Measurements from ENCODE around the gene GCKR.
"Not testable (repeated sequence)": the region's sequence is repeated elsewhere in the genome, so short reads cannot be mapped to it uniquely, and the experiment has no call there.

Gene GCKR

DNA sequence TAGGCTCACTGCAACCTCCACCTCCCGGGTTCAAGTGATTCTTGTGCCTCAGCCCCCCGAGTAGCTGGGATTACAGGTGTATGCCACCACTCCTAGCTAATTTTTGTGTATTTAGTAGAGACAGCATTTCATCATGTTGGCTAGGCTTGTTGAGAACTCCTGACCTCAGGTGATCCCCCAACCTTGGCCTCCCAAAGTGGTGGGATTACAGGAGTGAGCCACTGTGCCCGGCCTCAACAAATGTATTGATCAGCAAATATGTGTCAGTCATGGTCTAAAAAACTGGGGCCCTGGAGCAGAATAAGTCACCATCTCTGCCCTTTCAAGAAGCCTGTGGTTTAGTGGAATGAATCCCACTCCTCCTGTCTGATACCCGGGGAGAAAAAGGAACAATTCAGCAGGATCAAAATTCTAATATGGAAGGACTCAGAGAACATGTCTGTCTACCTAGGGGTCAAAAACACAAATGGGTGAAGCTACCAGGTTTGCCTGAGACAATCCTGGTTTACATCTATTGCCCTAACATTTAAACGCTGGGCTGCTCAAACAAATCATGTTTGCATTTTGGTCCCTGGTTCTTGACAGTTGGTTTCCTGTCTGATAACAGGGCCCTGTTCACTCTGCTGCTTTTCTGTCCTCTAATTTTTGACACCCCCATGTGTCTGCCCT lies 21.6 kb downstream of the GCKR start:
- DNase-seq: no peak

DNA sequence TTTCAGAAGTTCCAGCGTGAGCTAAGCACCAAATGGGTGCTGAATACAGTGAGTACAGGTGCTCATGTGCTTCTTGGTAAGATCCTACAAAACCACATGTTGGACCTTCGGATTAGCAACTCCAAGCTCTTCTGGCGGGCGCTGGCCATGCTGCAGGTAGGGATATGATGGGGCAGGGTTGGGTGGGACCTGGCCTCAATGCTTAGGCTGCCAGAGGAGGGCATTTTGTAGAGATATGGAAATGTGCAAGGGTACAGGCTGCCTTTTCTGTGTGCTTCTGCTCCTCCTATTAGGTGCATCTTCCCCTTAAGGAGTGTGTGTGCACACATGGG lies 22.1 kb downstream of the GCKR start:
- DNase-seq: no peak

DNA sequence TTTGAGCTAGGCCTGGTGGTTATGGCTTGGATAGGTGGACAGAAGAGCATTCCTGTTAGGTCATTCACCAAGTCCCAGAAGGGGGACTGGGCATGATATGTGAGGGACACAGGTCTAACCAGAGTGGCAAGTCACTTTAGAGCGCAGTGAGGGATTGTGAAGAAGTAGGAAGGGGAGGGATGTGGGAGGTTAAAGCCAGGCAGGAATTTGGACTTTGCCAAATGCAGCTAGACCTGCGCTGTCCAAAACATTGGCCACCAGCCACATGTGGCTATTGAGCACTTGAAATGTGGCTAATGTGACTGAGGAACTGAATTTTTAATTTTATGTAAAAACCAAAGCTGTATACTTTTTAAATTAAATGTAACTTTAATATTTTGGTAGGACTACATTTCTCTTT lies 23.7 kb downstream of the GCKR start:
- DNase-seq: no peak

DNA sequence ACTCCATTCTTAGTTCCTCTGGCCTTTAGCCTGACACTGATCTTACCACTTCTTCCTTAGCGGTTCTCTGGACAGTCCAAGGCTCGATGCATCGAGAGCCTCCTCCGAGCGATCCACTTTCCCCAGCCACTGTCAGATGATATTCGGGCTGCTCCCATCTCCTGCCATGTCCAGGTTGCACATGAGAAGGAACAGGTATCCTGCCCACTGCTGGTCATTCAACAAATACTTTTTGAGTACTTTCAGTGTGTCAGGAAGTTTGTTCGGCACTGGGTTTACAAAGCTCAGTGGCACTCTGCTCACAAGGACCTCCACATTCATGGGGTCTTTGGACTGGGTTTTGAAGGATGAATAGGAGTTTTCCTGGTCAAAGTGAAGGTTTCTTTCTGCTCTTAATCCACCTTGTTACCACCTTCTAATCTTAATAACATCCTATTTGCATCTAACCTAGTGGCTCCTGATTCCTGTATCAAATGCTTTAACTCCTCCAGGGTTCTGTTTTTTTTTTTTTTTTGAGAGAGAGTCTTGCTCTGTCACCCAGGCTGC lies 25.8 kb downstream of the GCKR start:
- DNase-seq: no peak

DNA sequence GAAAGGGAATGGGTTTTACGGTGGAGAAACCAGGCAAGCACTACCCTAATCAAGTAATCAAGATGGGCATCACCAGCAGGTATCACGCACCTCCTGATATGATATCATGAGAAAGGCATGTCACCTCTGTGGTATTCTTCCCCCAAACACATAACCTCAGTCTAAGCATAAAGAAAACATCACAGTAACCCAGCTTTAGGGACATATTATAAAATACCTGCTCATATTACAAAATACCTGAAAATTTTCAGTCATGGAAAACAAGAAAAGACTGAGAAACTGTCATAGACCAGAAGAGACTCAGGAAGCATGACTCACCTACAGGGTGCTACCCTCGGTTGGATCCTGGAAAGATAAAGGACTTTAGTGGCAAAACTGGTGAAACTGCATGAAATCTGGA lies 30.5 kb downstream of the GCKR start:
- no peak for DNase-seq

DNA sequence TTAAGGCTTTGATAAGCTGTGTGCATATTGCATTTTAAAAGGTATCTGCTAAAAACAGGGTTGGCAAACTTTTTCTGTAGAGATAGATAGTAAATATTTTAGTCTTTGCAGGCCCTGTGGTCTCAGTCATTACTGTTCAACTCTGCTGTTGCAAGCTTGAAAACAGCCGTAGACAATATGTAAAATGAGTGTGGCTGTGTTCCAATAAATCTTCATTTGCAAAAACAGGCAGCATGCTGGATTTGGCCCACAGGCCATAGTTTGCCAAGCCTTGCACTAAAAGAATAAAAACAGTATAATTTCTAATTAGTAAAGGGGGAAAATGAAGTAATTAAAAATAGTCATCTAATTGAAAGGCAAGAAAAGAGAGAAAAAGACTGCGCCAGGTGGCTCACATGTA lies 35.3 kb downstream of the GCKR start:
- no peak for DNase-seq

DNA sequence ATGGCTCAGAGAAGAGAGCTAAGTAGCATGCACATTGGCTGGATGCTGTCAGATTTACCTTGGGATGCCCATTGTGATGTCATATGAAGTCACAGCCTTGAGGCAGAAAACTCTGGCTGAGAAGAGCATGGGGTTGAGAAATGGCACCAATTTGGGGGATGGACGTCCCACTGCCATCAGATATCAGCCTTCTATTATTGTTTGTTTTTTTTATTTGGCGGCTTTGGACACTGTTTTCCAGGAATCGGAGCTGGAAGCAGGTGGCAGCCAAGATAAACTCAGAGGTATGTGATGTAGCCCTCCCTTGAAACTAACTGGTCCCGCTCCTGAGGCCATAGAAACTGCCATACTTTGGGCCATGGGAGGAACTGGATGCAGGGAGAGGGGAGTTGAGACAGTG lies 40.6 kb downstream of the GCKR start:
- no peak for DNase-seq

DNA sequence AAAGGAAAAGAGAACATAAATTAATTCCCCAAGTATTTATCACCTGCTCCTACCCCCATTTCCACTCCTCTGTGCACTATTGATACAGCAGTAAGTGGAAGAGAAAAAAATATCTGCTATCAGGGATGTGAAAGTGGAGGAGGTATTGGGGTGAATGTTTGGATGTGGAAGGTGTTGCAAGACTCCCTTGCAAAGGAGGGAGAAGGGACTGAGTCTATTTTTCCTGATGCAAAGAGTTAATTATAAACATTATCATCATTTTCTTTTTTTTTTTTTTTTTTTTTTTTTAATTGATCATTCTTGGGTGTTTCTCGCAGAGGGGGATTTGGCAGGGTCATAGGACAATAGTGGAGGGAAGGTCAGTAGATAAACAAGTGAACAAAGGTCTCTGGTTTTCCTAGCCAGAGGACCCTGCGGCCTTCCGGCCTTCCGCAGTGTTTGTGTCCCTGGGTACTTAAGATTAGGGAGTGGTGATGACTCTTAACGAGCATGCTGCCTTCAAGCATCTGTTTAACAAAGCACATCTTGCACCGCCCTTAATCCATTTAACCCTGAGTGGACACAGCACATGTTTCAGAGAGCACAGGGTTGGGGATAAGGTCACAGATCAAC lies 42.3 kb downstream of the GCKR start:
- not testable (repeated sequence) for DNase-seq

DNA sequence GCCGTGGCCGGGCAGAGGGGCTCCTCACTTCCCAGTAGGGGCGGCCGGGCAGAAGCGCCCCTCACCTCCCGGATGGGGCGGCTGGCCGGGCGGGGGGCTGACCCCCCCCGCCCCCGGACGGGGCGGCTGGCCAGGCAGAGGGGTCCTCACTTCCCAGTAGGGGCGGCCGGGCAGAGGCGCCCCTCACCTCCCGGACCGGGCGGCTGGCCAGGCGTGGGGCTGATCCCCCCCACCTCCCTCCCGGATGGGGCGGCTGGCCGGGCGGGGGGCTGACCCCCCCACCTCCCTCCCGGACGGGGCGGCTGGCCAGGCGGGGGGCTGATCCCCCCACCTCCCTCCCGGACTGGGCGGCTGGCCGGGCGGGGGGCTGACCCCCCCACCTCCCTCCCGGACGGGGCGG lies 43.0 kb downstream of the GCKR start:
- DNase-seq: not testable (repeated sequence)

DNA sequence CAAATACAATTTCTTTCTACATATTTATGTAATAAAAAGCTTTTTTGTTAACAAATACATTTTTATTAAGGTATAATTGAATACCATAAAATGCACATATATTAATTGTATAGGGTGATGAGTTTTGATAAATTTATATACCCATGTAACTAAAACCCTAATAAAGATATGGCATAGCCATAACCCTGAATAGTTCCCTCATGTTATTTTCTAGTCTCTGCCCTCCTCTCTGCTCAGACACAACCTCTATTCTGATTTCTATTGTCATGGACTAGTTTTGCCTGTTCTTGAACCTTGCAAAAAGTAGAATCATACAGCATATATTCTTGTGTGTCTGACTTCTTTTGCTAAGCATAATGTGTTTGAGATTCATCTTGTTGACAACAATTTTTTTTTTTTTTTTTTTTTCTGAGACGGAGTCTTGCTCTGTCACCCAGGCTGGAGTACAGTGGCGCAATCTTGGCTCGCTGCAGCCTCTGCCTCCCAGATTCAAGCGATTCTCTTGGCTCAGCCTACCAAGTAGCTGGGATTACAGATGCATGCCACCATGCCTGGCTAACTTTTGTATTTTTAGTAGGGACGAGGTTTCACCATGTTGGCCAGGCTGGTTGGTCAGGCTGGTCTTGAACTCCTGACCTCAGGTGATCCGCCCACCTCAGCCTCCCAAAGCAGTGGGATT lies 47.6 kb downstream of the GCKR start:
- no peak for DNase-seq

DNA sequence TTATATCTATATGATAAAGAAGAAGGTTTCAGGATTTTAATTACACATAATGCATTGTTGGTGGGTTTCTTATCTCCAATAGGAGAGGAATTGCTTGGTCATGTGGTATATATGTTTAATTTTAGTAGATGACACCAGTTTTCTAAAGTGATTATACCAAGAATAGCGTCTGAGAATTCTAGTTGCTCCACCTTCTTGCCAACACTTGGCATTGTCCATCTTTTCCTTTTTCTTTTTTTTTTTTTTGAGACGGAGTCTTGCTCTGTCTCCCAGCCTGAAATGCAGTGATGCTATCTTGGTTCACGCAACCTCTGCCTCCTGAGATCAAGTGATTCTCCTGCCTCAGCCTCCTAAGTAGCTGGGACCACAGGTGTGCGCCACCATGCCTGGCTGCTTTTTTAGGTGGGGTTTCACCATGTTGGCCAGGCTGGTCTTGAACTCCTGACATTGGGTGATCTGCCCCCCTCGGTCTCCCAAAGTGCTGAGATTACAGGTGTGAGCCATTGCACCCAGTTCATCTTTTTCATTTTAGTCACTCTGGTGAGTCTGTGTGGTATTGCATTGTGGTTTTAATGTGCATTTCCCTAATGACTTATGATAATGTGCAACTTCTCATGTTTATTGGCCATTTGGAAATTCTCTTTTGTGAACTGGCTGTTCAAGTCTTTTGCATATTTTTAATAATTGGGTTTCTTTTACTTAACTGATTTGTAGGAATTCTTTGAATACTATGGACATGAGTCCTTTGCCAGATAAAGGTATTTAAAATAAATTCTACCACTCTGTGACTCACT lies 48.9 kb downstream of the GCKR start:
- DNase-seq: no peak

DNA sequence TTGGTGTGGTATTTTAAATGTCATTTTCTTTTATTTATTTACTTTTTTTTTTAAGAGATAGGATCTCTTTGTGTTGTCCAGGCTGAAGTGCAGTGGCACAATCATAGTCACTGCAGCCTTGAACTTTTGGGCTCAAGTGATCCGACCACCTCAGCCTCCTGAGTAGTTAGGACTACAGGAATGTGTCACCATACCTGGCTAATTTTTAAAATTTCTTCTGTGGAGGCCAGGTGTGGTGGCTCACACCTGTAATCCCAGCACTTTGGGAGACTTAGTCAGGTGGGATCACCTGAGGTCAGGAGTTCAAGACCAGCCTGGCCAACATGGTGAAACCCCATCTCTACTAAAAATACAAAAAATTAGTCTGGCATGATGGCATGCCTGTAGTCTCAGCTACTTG lies 52.7 kb downstream of the GCKR start:
- no peak for DNase-seq

DNA sequence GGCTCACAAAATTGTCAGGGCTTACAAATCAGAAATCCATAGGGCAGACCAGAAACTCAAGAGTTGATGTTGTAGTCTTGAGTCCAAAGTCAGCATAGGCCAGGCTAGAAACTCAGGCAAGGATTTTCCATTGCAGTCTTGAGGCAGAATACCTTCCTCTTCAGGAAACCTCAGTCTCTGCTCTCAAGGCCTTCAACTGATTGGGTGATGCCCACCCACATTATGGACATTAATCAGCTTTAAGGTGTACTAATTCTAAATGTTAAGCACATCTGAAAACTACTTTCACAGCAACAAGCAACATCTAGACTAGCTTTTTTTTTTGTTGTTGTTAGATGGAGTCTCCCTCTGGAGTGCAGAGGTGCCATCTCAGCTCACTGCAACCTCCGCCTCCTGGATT lies 54.9 kb downstream of the GCKR start:
- DNase-seq: no peak

DNA sequence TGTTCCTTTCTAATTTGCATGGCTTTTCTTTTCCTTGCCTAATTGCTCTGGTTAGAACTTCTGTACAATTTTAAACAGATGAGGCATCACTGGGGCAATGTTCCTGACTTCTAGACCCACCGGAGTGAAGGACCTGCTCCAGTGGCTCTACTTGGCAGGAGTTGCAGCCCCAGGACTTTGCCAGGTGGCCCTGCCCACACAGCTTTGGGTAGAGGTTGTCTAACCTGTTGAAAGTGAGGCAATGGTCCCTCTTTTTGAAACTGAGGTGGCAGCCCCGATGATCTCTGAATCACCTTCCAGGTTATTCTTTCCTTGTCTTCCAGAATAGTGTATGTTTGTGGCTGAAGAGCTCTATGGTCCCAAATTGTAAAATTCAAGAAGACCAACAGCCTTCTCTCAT lies 56.3 kb downstream of the GCKR start:
- DNase-seq: no peak

DNA sequence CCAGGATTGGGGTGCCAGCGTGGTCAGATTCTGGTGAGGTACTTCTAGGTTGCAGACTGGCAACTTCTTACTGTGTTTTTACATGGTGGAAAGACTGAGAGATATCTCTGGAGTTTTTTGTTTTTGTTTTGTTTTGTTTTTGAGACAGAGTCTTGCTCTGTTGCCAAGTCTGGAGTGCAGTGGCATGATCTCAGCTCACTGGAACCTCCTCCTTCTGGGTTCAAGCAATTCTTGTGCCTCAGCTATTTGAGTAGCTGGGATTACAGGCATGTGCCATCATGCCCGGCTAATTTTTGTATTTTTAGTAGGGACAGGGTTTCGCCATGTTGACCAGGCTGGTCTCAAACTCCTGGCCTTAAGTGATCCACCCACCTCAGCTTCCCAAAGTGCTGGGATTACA lies 57.8 kb downstream of the GCKR start:
- not testable (repeated sequence) for DNase-seq

DNA sequence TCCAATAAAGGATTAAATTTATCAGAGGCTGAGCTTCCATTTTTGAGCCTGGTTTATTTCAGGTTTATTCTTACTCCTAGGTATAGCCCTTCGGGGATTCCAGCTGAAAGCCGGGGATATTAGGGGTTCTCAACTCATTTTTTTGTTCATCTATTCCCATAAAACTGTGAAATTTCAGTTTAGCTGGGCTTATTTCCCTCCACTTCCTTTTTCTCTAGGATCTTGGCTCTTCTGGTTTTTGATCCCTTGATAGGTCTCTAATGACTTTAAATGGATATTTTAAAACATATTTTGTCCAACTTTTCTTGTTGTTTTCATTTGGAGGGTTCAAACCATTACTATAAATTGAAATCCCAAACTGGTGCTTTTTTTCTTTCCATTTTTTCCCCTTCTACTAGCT lies 62.6 kb downstream of the GCKR start:
- DNase-seq: no peak

DNA sequence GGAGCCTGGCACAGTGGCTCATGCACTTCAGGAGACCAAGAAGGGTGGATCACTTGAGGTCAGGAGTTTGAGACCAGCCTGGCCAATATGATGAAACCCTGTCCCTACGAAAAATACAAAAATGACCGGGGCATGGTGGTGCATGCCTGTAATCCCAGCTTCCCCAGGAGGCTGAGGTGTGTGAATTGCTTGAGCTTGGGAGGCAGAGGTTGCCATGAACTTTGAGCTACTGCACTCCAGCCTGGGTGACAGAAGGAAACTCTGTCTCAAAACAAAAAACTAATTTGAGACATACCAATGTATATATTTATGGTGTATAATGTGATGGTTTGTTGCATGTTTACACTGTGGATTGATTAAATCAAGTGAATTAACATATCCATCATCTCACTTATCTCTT lies 64.4 kb downstream of the GCKR start:
- no peak for DNase-seq

DNA sequence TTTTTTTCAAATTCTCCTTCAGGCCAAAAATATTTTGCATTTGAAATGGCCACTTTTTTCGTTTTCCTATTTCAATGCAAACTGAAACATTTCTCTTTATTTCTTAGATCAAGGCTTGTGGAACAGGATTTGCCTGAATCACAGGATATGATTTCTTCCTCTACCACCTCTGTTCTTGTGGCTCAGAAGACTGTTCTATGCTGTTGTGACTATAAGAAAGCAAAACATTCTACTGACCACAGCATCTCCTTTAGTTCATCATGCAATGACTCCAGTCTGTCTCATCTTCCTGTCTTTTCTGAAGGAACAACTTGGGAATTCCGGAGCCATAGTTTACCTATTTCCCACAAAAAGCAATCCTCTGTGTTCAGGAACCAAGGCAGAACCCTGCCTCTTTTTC lies 70.0 kb downstream of the GCKR start:
- DNase-seq: no peak

DNA sequence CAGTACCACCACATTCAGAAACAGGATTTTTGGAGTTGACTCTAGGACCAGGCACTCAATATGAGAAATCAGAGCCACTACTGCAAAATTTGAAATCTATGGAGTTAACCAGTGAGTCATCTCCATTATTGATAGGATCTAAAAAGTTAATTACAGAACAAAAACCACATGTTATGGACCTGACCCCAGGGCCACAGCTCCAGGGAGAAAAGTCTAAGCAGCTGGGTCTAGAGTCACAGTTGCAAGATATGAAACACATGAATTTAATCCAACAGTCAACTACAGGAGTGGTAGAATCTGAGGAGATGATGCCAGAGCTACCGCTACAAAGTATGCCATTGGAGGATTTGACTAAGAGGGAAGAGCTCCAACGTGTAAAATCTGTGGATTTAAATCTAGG lies 72.8 kb downstream of the GCKR start:
- no peak for DNase-seq

DNA sequence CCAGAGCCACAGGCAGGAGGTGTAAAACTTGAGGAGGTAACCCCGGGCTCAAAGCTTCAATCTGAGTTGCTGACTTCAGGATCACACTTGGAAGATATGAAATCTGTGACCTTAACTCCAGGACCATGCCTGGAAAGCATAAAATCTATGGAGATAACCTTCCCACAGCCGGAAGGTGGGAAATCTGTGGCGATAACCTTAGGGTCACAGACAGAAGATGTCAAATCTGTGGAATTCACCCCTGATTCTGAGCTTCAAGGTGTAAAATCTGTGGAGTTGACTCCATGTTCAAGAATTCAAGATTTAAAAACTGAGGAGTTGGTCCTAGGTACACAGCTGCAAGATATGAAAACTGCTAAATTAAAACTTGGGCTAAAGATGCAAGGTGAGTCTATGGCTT lies 74.6 kb downstream of the GCKR start:
- no peak for DNase-seq

DNA sequence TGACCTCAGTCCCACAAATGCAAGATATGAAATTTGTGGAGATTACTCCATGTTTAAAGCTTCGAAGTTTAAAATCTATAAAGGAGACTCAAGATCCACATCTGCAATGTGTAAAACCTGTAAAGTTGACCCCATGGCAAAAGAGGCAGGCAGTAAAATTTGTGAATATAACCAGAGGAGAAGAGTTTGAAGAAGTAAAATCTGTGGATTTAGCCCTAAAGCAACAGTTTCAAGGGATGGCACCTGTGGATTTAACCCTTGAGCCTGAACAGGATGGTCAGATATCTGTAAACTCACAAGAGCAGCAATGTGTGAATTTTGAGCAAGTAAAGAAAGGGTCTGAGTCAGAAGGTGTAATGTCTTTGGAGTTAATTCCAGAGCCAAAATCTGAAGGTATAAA lies 75.0 kb downstream of the GCKR start:
- DNase-seq: no peak

DNA sequence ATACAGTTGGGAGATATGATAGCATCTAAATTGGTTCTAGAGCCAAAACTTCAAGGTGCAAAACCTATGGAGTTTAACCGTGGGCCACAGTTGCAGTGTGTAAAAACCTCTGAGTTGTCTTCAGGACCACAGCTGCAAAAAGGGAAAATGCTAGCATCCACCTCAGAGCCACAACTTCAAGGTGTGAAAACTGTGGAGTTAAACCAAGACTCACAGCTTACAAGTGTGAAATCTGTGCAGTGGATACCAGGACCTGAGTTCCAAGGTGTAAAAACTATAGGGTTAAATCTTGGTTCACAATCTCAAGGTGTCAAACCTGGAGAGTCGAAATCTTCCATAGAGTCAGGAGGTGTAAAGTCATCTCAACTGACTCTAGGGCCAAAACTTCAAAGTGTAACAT lies 75.8 kb downstream of the GCKR start:
- no peak for DNase-seq

DNA sequence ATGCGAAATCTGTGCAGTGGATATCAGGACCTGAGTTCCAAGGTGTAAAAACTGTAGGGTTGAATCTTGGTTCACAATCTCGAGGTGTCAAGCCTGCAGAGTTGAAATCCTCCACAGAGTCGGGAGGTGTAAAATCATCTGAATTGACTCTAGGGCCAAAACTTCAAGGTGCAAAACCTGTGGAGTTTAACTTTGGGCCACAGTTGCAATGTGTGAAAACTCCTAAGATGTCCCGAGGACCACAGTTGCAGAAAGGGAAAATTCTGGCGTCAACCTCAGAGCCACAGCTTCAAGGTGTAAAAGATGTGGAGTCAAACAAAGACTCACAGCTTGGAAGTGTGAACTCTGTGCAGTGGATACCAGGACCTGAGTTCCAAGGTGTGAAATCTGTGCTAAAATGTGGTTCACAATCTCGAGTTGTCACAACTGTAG lies 76.4 kb downstream of the GCKR start:
- DNase-seq: no peak

Measured in activated CD4-positive, alpha-beta T cell treated with anti-CD3 and anti-CD28 coated beads for 1 hour (primary cell).